GM10248 (cell line): ENCODE results near the gene DLGAP1.

Source experiments
- CTCF ChIA-PET: fragments of 300-600 bp; sonication (Branson Sonifier 250); formaldehyde crosslinking; extraction: SDS; loops from one replicate; lab custom pipeline; 2021; ENCODE audit warnings: antibody characterized with exemption; lab: Yijun Ruan, JAX
- POLR2A ChIA-PET: fragments of 350-650 bp; sonication (Branson Sonifier 250); formaldehyde crosslinking; extraction: SDS; loops from one replicate; lab custom pipeline; 2020; ENCODE audit warnings: antibody characterized with exemption; lab: Yijun Ruan, JAX
- DNase-seq: peaks from one replicate; pipeline ENCODE4 v3.0.0; 2012; ENCODE audit errors: extremely low spot score
- CTCF ChIP-seq: IDR thresholded peaks from 2 replicates; pipeline ENCODE4 v1.5.1; 2012; ENCODE audit warnings: mild to moderate bottlenecking, low read depth; ENCODE audit errors: extremely low read depth, missing control alignments, control extremely low read depth

Gene DLGAP1

GRCh38 chr18:4134700-4135099 is 320.4 kb downstream of the DLGAP1 start:
- POLR2A ChIA-PET, result no interaction called here
- no peak for TF ChIP-seq CTCF
- no peak for DNase-seq
- CTCF ChIA-PET, result no interaction called here

DNA sequence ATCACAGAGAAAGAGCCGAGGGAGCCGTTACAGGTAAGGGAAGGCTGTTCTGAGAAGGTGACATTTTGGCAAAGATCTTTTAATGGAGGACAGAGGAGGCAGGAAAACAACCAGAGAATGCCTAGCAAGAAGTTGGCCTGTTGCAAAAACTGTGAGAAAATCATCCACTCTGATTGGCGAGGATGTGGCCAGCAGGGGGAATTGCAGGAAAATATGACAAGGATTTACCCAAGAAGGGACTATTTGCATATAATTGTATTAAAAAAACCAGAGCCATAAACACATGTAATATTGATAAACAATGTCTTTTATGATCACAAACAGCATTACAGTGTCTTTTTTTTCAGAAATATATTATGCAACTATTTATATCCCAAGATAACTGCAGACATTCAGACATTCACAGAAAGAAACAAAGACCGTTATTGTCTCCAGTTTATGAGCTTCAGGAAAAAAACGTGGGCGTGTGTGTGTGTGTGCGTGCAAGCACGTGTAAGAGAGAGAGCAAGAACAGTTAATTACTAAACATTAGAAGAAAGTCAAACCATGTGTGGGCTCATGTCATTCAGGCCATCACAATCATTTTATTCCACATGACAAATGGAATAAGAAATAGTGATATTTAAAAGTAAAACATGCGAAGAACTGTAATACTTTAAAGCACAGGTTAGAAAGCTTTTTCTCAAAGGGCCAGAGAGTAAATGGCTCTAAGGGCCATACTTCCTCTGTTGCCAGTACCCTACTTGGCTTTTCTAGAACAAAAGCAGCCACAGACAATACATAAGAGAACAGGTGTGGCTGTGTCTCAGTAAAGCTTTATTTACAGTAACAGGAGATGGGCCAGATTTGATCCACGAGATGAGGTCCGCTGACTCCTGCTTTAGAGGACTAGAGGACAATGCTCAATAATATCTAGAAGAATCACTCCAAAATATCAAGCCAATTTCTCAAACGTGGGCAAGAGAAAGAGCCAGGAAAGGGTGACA is 324.1 kb downstream of the DLGAP1 start:
- DNase-seq, result no peak
- TF ChIP-seq CTCF, result no peak
- ChIA-PET POLR2A (no interaction called here), CTCF (interaction anchor here (1.0 to 1.7 kb wide), 2 partner anchors 19 to 25 kb away, joined by 4 to 5 read pairs; no protein-coding TSS in a partner anchor)

DNA sequence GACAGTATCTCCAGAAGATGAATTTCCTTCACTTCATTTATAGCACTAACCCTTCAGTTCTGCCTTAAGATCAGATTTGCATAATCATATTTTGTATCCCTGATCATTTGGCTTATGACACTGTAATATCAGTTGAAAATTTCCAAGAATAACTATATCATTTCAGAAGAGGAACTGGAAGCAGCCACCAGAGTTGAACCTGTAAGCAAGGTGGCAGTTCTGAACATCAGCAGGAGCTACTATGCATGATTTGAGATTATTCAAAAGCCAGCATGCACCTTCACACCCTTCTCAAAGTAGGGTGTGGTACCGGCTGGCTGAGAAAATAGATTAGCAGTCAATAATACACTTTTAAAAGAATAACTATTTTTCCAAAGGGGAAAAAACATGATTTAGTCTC is 328.2 kb downstream of the DLGAP1 start:
- POLR2A ChIA-PET, result no interaction called here
- TF ChIP-seq CTCF, result no peak
- CTCF ChIA-PET, result interaction anchor here (1.5 kb wide), 1 partner anchor 20 kb away, joined by 3 read pairs; no protein-coding TSS in a partner anchor

DNA sequence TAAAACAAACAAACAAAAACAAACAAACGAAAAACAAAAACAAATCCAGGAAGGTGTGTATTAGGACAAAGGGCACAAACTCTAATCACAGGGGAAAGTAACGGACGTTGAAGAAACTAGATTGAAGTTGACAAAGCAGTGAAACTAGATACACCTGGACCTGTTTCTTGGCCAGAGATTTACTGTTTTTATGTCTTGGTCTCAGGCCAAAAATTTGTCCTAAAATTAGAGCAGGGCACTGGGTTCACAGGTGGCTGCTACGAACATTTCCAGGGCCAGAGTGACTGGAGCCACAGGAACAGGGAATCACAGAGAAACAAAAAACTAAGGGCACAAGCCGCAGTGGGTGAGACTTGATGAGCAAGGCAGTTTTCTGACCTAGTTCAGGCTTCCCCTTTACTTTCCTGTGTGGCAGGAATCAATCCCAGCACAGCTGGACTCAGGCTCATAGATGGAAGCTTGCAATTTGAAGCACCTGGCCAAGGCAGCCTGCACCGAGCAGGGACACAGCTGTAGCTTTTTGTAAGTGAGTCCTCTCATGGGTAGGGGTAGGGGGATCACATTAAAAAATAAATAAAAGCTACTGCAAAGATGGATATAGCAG is 329.4 kb downstream of the DLGAP1 start:
- DNase-seq, result no peak
- TF ChIP-seq CTCF, result no peak
- ChIA-PET POLR2A (no interaction called here), CTCF (interaction anchor here (0.9 kb wide), 1 partner anchor 57 kb away, joined by 3 read pairs; no protein-coding TSS in a partner anchor)

More for the DNA sequence above, 328.2 kb downstream of the DLGAP1 start:
- no peak for DNase-seq

DNA sequence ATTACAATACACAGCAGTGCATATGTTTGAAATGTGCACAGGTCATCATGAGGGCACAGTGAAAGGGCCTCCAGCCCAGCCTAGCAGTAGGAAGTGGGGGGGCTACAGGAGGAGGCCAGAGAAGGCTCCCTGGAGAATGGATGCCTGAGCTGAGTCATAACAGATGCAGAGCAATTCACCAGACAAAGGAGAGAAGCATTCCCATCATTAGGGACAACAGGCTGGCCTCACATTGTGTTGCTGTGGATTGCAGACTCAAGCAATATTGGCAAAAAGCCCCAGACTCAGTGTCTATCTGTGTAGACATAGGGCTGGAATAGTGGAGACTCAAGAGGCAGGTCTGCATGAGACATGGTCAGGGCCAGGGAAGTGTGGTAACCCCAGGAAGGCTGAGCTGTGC is 329.9 kb downstream of the DLGAP1 start:
- ChIA-PET CTCF (interaction anchor here (0.9 kb wide), 1 partner anchor 57 kb away, joined by 3 read pairs; no protein-coding TSS in a partner anchor), POLR2A (no interaction called here)
- no peak for DNase-seq
- no peak for TF ChIP-seq CTCF

- TF ChIP-seq CTCF, result peak; percentile 8
- DNase-seq, result no peak
- POLR2A ChIA-PET, result no interaction called here
- CTCF ChIA-PET, result interaction anchor here (1.1 to 5.8 kb wide), 3 partner anchors 12 to 938 kb away, joined by 3 to 42 read pairs (median 6); no protein-coding TSS in a partner anchor
Measured at GRCh38 chr18:4119813-4120212, 335.3 kb downstream of the DLGAP1 start.
